Measurements from ENCODE around the gene NDUFV3.

NDUFV3 gene

GRCh38 chr21:42861311-42861847 is 31.7 kb upstream of the NDUFV3 start:
- POLR2A ChIA-PET = interaction anchor here (0.8 kb wide), 1 partner anchor 11 kb away, joined by 8 read pairs; no protein-coding TSS in a partner anchor
- no peaks in the 10 kb centered on the region for H3K4me1 ChIP-seq (ENCODE audit: control insufficient read depth, insufficient read depth, low read length)
- no peak overlapping the region for H3K4me3 ChIP-seq (ENCODE audit: low read depth, low read length)
- H3K9me3 ChIP-seq (ENCODE audit: control insufficient read depth, insufficient read depth, low read depth, low read length) = no peaks in the 10 kb centered on the region
- CTCF ChIA-PET = interaction anchor here (0.6 kb wide), 1 partner anchor 885 kb away, joined by 3 read pairs; no protein-coding TSS in a partner anchor
- TF ChIP-seq ZBTB17 (tag by site-specific recombination; IDR thresholded peaks at IDR 0.05) = no peak
- TF ChIP-seq ZNF48 (tag by site-specific recombination; IDR thresholded peaks at IDR 0.05) = no peak
- no peak for TF ChIP-seq BCL11B (tag by site-specific recombination; IDR thresholded peaks at IDR 0.05; ENCODE audit: low read depth)
- no peak for TF ChIP-seq ZNF2 (tag by site-specific recombination; IDR thresholded peaks at IDR 0.05)
- no peak for TF ChIP-seq ZBTB21 (tag by site-specific recombination; IDR thresholded peaks at IDR 0.05)
- no peak for TF ChIP-seq ZNF214 (tag by site-specific recombination; IDR thresholded peaks at IDR 0.05; ENCODE audit: borderline replicate concordance)
- TF ChIP-seq ZNF248 (tag by site-specific recombination; IDR thresholded peaks at IDR 0.05) = no peak
- TF ChIP-seq ZNF621 (tag by site-specific recombination; IDR thresholded peaks at IDR 0.05) = no peak
- no peak for TF ChIP-seq ZNF133 (tag by site-specific recombination; IDR thresholded peaks at IDR 0.05)
- no peak for TF ChIP-seq ZNF488 (tag by site-specific recombination; IDR thresholded peaks at IDR 0.05)
- TF ChIP-seq ZBTB6 (tag by site-specific recombination; IDR thresholded peaks at IDR 0.05) = no peak
- TF ChIP-seq ZNF776 (tag by site-specific recombination; IDR thresholded peaks at IDR 0.05; ENCODE audit: borderline replicate concordance) = no peak
- TF ChIP-seq ZNF777 (tag by site-specific recombination; IDR thresholded peaks at IDR 0.05; ENCODE audit: borderline replicate concordance) = no peak
- H3K27ac ChIP-seq (ENCODE audit: extremely low read depth, low read depth, low read length) = no peak overlapping the region
- H3K36me3 ChIP-seq (ENCODE audit: control insufficient read depth in 2 of 2, insufficient read depth in 1 of 2, low read length in 2 of 2) = peaks cover 15 to 90% of the 10 kb centered on the region in 2 experiments; a peak in 2 of 3 replicates

- Histone ChIP-seq H3K27ac (ENCODE audit: extremely low read depth, low read depth, low read length) (no peak overlapping the region), H3K9me3 (ENCODE audit: control insufficient read depth, insufficient read depth, low read depth, low read length) (no peaks in the 10 kb centered on the region), H3K36me3 (ENCODE audit: control insufficient read depth in 2 of 2, insufficient read depth in 1 of 2, low read length in 2 of 2) (peaks cover 11 to 90% of the 10 kb centered on the region in 2 experiments; a peak in 2 of 3 replicates), H3K4me3 (ENCODE audit: low read depth, low read length) (no peak overlapping the region), H3K4me1 (ENCODE audit: control insufficient read depth, insufficient read depth, low read length) (no peaks in the 10 kb centered on the region)
- TF ChIP-seq ZNF621 (tag by site-specific recombination; IDR thresholded peaks at IDR 0.05) (no peak), ZNF544 (tag by site-specific recombination; IDR thresholded peaks at IDR 0.05) (no peak), ZNF610 (tag by site-specific recombination; IDR thresholded peaks at IDR 0.05; ENCODE audit: borderline replicate concordance) (no peak), HOXD13 (CRISPR knock-in tag; IDR thresholded peaks at IDR 0.05; ENCODE audit: borderline replicate concordance) (no peak), ZNF580 (tag by site-specific recombination; IDR thresholded peaks at IDR 0.05) (no peak), ZNF223 (tag by site-specific recombination; IDR thresholded peaks at IDR 0.05) (no peak), KLF1 (tag by site-specific recombination; IDR thresholded peaks at IDR 0.05) (no peak), ZNF148 (tag by site-specific recombination; IDR thresholded peaks at IDR 0.05; ENCODE audit: borderline replicate concordance) (no peak), ZNF629 (tag by site-specific recombination; IDR thresholded peaks at IDR 0.05) (no peak), WT1 (tag by site-specific recombination; IDR thresholded peaks at IDR 0.05) (no peak), ZNF280C (tag by site-specific recombination; IDR thresholded peaks at IDR 0.05) (no peak)
- POLR2A ChIA-PET = interaction anchor here (0.8 kb wide), 1 partner anchor 10 kb away, joined by 8 read pairs; no protein-coding TSS in a partner anchor
- CTCF ChIA-PET = no interaction called here
Observed at GRCh38 chr21:42861848-42862400, 31.2 kb upstream of the NDUFV3 start.
